ENCODE measurements around the gene CALY.

The CALY gene

GRCh38 chr10:133306097-133306476 is 30.6 kb downstream of the CALY start:
- Histone ChIP-seq H3K4me3 (replicated peaks; ENCODE audit: insufficient read depth, low read length) (no peak overlapping the region), H3K27ac (replicated peaks) (peak overlapping the region; percentile 78), H3K27me3 (ENCODE audit: insufficient read depth, poor library complexity, severe bottlenecking) (no peaks in the 10 kb centered on the region)
- TF ChIP-seq SPI1 (IDR thresholded peaks at IDR 0.05; ENCODE audit: borderline replicate concordance, low read depth) (no peak), GABPA (IDR thresholded peaks at IDR 0.05; ENCODE audit: low read depth) (no peak), POLR2AphosphoS5 (IDR thresholded peaks at IDR 0.05; ENCODE audit: low read depth) (no peak), REST (IDR thresholded peaks at IDR 0.05; ENCODE audit: insufficient replicate concordance, low read depth) (no peak)
- TF ChIP-seq, protein P1, sequence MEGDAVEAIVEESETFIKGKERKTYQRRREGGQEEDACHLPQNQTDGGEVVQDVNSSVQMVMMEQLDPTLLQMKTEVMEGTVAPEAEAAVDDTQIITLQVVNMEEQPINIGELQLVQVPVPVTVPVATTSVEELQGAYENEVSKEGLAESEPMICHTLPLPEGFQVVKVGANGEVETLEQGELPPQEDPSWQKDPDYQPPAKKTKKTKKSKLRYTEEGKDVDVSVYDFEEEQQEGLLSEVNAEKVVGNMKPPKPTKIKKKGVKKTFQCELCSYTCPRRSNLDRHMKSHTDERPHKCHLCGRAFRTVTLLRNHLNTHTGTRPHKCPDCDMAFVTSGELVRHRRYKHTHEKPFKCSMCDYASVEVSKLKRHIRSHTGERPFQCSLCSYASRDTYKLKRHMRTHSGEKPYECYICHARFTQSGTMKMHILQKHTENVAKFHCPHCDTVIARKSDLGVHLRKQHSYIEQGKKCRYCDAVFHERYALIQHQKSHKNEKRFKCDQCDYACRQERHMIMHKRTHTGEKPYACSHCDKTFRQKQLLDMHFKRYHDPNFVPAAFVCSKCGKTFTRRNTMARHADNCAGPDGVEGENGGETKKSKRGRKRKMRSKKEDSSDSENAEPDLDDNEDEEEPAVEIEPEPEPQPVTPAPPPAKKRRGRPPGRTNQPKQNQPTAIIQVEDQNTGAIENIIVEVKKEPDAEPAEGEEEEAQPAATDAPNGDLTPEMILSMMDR (IDR thresholded peaks at IDR 0.05; ENCODE audit: insufficient read depth, low read length) = no peak
- DNase-seq (ENCODE audit: low read depth in 1 of 2, low spot score in 1 of 2) = no peak

GRCh38 chr10:133303206-133303605 is 33.5 kb downstream of the CALY start:
- TF ChIP-seq GABPA (IDR thresholded peaks at IDR 0.05; ENCODE audit: low read depth) (no peak), POLR2AphosphoS5 (IDR thresholded peaks at IDR 0.05; ENCODE audit: low read depth) (no peak), REST (IDR thresholded peaks at IDR 0.05; ENCODE audit: insufficient replicate concordance, low read depth) (no peak), SPI1 (IDR thresholded peaks at IDR 0.05; ENCODE audit: borderline replicate concordance, low read depth) (no peak)
- TF ChIP-seq, protein P1 (IDR thresholded peaks at IDR 0.05; ENCODE audit: insufficient read depth, low read length) = no peak
- no peak for DNase-seq (ENCODE audit: low read depth in 1 of 2, low spot score in 1 of 2)
- no peaks in the 10 kb centered on the region for H3K27me3 ChIP-seq (ENCODE audit: insufficient read depth, poor library complexity, severe bottlenecking)
- H3K27ac ChIP-seq (replicated peaks) = no peak overlapping the region
- H3K4me3 ChIP-seq (replicated peaks; ENCODE audit: insufficient read depth, low read length) = no peak overlapping the region

DNA sequence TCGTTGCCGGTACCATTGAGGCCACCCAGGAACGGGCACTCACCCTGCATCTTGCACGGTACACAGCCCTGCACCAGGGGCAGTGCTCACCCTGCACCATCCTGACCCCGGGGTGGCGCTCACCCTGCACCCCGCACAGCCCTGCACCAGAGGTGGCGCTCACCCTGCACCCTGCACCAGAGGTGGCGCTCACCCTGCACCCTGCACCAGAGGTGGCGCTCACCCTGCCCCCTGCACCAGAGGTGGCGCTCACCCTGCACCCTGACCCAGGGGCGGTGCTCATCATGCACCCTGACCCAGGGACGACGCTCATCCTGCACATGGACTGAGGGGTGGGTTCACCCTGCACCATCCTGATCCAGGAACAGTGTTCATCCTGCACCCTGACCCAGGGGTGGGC is 34.5 kb downstream of the CALY start:
- no peak overlapping the region for H3K4me3 ChIP-seq (replicated peaks; ENCODE audit: insufficient read depth, low read length)
- DNase-seq (ENCODE audit: low read depth in 1 of 2, low spot score in 1 of 2) = no peak
- no peaks in the 10 kb centered on the region for H3K27me3 ChIP-seq (ENCODE audit: insufficient read depth, poor library complexity, severe bottlenecking)
- no peak overlapping the region for H3K27ac ChIP-seq (replicated peaks)
- TF ChIP-seq, protein P1 (IDR thresholded peaks at IDR 0.05; ENCODE audit: insufficient read depth, low read length) = no peak
- TF ChIP-seq GABPA (IDR thresholded peaks at IDR 0.05; ENCODE audit: low read depth) = no peak
- TF ChIP-seq REST (IDR thresholded peaks at IDR 0.05; ENCODE audit: insufficient replicate concordance, low read depth) = no peak
- no peak for TF ChIP-seq POLR2AphosphoS5 (IDR thresholded peaks at IDR 0.05; ENCODE audit: low read depth)
- TF ChIP-seq SPI1 (IDR thresholded peaks at IDR 0.05; ENCODE audit: borderline replicate concordance, low read depth) = no peak
